ENCODE measurements around the gene CTNND2. TPM values are rescaled to one million over a fixed set of nuclear protein-coding genes. Genes with fewer than 3 reads are reported as not detected.
A peak's percentile ranks its signal among the peaks of the same experiment; 100 is the strongest.

Gene CTNND2
- total RNA-seq, 1 donor from 2014 or later, result 0.29 TPM

DNA sequence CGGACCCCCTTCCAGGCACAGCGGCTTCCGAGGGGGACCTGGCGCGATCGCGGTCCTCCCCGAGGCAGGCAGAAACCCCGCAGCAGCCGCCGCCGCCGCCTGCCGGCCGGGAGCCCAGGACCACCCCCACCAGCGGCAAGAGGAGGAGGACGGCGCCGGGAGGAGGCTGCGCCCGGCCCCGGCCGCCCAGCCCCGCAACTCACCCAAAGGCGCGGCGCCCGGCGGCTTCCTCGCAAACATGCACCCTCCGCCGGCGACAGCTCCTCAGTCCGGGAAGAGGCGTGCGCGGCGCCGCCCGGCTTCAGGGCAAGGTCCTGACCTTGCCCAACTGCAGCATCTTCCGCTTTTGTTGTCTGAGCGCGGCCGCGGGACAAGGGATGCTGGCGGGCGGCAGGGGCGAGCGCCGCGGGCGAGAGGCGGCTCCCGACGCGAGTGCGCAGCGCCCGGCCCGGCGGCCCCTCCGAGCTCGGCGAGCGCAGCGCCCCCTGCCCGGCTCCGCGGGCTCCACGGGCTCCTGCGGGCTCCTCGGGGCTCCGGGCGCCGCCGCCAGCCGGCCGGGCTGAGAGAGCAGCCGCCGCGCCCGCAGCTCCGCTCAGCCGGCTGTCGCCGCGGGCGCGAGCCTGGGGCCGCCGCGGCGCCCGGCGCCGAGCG, 507 bp downstream of the CTNND2 start:
- TF ChIP-seq, protein P1, sequence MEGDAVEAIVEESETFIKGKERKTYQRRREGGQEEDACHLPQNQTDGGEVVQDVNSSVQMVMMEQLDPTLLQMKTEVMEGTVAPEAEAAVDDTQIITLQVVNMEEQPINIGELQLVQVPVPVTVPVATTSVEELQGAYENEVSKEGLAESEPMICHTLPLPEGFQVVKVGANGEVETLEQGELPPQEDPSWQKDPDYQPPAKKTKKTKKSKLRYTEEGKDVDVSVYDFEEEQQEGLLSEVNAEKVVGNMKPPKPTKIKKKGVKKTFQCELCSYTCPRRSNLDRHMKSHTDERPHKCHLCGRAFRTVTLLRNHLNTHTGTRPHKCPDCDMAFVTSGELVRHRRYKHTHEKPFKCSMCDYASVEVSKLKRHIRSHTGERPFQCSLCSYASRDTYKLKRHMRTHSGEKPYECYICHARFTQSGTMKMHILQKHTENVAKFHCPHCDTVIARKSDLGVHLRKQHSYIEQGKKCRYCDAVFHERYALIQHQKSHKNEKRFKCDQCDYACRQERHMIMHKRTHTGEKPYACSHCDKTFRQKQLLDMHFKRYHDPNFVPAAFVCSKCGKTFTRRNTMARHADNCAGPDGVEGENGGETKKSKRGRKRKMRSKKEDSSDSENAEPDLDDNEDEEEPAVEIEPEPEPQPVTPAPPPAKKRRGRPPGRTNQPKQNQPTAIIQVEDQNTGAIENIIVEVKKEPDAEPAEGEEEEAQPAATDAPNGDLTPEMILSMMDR (IDR thresholded peaks at IDR 0.05; ENCODE audit: insufficient read depth, low read length, poor library complexity, severe bottlenecking), result no peak
- peak overlapping the region; percentile 34 for H3K4me3 ChIP-seq (ENCODE audit: low read depth, low read length)
- H3K27me3 ChIP-seq (ENCODE audit: control insufficient read depth, insufficient read depth, low read length), result peaks cover 28% of the 10 kb centered on the region
- no peaks in the 10 kb centered on the region for H3K36me3 ChIP-seq (ENCODE audit: control insufficient read depth, insufficient read depth, low read length)
- no peak for DNase-seq (ENCODE audit: low read depth)

DNA sequence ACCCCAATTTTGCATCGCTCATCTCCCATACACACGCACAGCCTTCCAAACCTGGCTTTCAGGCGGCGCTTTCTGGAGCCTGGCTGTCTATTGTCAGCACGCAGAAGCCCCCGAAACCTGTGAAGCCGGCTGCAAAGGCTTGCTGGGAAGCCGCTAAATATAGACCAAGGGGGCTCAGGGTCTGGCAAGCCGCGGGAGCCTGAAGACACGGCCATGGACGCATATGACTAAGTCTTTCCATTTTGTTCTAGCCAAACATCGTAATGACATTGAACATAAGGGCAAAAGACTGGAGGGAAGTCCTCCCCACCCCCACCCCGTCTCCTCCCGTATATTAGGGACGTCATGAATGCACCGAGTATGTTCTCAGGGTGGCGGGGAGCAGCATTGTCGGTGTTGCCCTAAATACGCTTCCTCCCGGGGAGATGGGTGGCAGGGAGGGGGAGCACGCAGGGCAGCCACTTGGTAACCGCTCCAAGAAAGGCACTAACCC, 1.1 kb downstream of the CTNND2 start:
- H3K4me3 ChIP-seq (ENCODE audit: low read depth, low read length), result peak overlapping the region; percentile 34
- TF ChIP-seq, protein P1 (IDR thresholded peaks at IDR 0.05; ENCODE audit: insufficient read depth, low read length, poor library complexity, severe bottlenecking), result no peak
- no peak for DNase-seq (ENCODE audit: low read depth)
- no peaks in the 10 kb centered on the region for H3K36me3 ChIP-seq (ENCODE audit: control insufficient read depth, insufficient read depth, low read length)
- peaks cover 28% of the 10 kb centered on the region for H3K27me3 ChIP-seq (ENCODE audit: control insufficient read depth, insufficient read depth, low read length)

DNA sequence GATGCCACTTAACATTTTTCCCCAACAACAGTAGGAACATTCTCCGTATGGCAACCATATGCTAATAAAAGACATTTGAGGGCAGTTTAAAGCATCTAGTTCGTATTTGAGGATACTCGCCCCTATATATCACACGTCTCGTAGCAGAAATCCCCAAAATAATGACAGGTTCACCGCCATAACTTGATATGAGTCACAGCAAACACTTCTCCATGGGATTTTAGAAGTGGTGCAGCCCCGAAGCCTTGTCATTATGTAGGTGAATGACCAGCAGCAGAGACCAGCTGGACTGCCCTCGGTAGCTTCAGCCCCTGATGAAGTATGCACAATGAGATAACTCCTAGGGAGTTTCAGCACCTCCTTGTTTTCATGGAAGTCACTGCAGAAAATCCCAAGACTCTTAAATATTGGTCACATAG, 2.0 kb downstream of the CTNND2 start:
- H3K4me3 ChIP-seq (ENCODE audit: low read depth, low read length), result no peak overlapping the region
- H3K27me3 ChIP-seq (ENCODE audit: control insufficient read depth, insufficient read depth, low read length), result peaks cover 25% of the 10 kb centered on the region
- no peak for DNase-seq (ENCODE audit: low read depth)
- TF ChIP-seq, protein P1 (IDR thresholded peaks at IDR 0.05; ENCODE audit: insufficient read depth, low read length, poor library complexity, severe bottlenecking), result no peak
- no peaks in the 10 kb centered on the region for H3K36me3 ChIP-seq (ENCODE audit: control insufficient read depth, insufficient read depth, low read length)

DNA sequence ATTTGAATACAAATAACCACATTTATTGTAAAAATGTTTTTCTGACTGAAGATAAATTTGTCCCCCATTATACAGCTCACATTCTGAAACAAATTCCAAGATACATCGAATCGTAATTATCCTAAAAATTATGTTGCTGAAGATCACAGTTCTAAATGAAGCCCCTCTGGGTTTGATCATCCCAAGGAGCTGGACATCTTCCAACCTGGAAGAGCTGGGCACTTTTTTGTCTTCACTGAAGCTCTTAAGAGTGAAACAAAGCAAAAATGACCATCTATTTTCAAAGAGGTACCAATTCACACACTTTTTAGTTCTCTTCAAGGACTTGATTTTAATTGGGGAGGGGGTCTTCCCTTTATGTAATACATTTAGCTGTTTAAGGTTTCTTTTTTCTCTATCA, 5.5 kb downstream of the CTNND2 start:
- H3K4me3 ChIP-seq (ENCODE audit: low read depth, low read length), result no peak overlapping the region
- TF ChIP-seq, protein P1 (IDR thresholded peaks at IDR 0.05; ENCODE audit: insufficient read depth, low read length, poor library complexity, severe bottlenecking), result no peak
- no peaks in the 10 kb centered on the region for H3K36me3 ChIP-seq (ENCODE audit: control insufficient read depth, insufficient read depth, low read length)
- DNase-seq (ENCODE audit: low read depth), result no peak
- peaks cover 14% of the 10 kb centered on the region for H3K27me3 ChIP-seq (ENCODE audit: control insufficient read depth, insufficient read depth, low read length)

DNA sequence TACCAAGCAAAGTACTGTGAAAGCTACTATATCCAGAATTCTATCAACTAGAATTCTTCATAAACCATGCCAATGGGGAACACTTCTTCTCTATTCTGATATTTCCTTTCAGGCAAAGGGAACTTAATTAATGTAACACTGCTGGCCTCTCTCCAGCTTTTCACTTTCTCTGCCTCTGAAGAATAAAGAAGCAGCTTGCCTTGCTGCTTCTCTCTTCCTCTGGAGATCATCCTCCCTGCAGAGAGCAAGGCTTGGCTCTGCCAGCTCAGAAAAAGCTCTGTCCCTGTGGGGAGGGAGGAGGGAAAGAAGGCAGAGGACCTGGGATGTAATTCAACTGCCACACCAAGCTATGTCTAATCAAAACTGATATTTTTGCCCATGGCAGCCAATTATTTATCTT, 6.5 kb downstream of the CTNND2 start:
- H3K4me3 ChIP-seq (ENCODE audit: low read depth, low read length), result no peak overlapping the region
- peaks cover 4% of the 10 kb centered on the region for H3K27me3 ChIP-seq (ENCODE audit: control insufficient read depth, insufficient read depth, low read length)
- DNase-seq (ENCODE audit: low read depth), result no peak
- TF ChIP-seq, protein P1 (IDR thresholded peaks at IDR 0.05; ENCODE audit: insufficient read depth, low read length, poor library complexity, severe bottlenecking), result no peak
- no peaks in the 10 kb centered on the region for H3K36me3 ChIP-seq (ENCODE audit: control insufficient read depth, insufficient read depth, low read length)

DNA sequence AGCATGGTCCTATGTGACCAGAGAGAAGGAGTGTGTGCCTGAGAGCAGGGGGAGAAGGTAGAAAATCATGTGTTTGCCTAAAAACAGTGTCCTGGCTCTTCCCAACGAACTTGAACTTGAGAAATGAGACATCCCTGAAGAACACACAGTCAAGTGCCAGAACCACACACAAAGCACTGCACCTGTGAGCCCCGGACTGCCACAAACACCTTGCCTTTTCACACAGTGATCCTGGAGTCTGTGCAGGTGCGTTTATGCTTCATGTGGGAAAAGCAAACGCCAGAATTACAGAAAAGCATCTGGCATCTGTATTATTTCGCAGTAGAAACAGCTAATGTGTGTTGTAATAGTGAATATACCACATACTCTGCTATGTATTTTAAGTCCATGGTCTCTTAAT, 9.3 kb downstream of the CTNND2 start:
- no peak for DNase-seq (ENCODE audit: low read depth)
- H3K36me3 ChIP-seq (ENCODE audit: control insufficient read depth, insufficient read depth, low read length), result no peaks in the 10 kb centered on the region
- TF ChIP-seq, protein P1 (IDR thresholded peaks at IDR 0.05; ENCODE audit: insufficient read depth, low read length, poor library complexity, severe bottlenecking), result no peak

More for the DNA sequence above, 9.3 kb downstream of the CTNND2 start:
- Histone ChIP-seq H3K27me3 (ENCODE audit: control insufficient read depth, insufficient read depth, low read length) (no peaks in the 10 kb centered on the region), H3K4me3 (ENCODE audit: low read depth, low read length) (no peak overlapping the region)
